Esophagus muscularis mucosa (tissue), 4 donors: ENCODE data around the gene POSTN. TPM values are rescaled to one million over a fixed set of nuclear protein-coding genes. Genes with fewer than 3 reads are reported as not detected.
"Not testable (repeated sequence)": the region's sequence is repeated elsewhere in the genome, so short reads cannot be mapped to it uniquely, and the experiment has no call there.

Source experiments
- DNase-seq: peaks from one replicate; pipeline ENCODE4 v3.0.0-alpha.2; 2017; ENCODE audit errors: extremely low spot score
- H3K27ac ChIP-seq, 4 donors: fragments of 200-600 bp; sonication (generic); replicated peaks in 1 of 4; 1 replicate in 3 of 4; 2 replicates in 1 of 4; pipeline ENCODE4 v1.5.1; 2016 to 2019; ENCODE audit warnings: mild to moderate bottlenecking in 1 of 4
- H3K27me3 ChIP-seq, 4 donors: fragments of 200-600 bp; sonication (generic); one replicate each; pipeline versions ENCODE4 v1.5.1 to v1.6.0; 2016 to 2019
- H3K36me3 ChIP-seq, 4 donors: fragments of 200-600 bp; sonication (generic); one replicate each; pipeline ENCODE4 v1.5.1; 2016 to 2019
- H3K4me1 ChIP-seq, 4 donors: fragments of 200-600 bp; sonication (generic); one replicate each; pipeline ENCODE4 v1.5.1; 2016 to 2019
- H3K4me3 ChIP-seq, 4 donors: fragments of 200-600 bp; sonication (generic); 1 replicate in 2 of 4; 2 replicates in 2 of 4; pipeline ENCODE4 v1.5.1; 2016 to 2019; ENCODE audit warnings: mild to moderate bottlenecking in 4 of 4, moderate library complexity in 1 of 4
- H3K9me3 ChIP-seq, 4 donors: fragments of 200-600 bp; sonication (generic); 1 replicate in 3 of 4; 2 replicates in 1 of 4; pipeline ENCODE4 v1.5.1; 2016 to 2019
- CTCF ChIP-seq, 3 experiments: fragments of 200-600 bp in 2 of 3; fragments of 450-650 bp in 1 of 3; sonication (generic) in 2 of 3; IDR thresholded peaks; one replicate each; pipeline ENCODE4 v1.5.1; 2017 to 2019; ENCODE audit warnings: antibody characterized with exemption in 3 of 3, mild to moderate bottlenecking in 2 of 3, moderate library complexity in 1 of 3
- EP300 ChIP-seq: sonication (generic); formaldehyde crosslinking; IDR thresholded peaks from one replicate; pipeline ENCODE4 v1.6.1; 2017; ENCODE audit warnings: antibody characterized with exemption
- POLR2A ChIP-seq: fragments of 450-650 bp; IDR thresholded peaks from one replicate; pipeline ENCODE4 v1.6.1; 2017; ENCODE audit warnings: antibody characterized with exemption, moderate library complexity, mild to moderate bottlenecking, low read depth
- POLR2AphosphoS5 ChIP-seq, 2 donors: sonication (generic); formaldehyde crosslinking; IDR thresholded peaks; one replicate each; pipeline ENCODE4 v1.6.1; 2017; ENCODE audit warnings: antibody characterized with exemption in 2 of 2
- WGBS: methylation state at CpG from one replicate; pipeline ENCODE4 v1.1.5; 2018; 5-methylcytosine and 5-hydroxymethylcytosine counted together
- intact Hi-C: fragments of 100-400 bp; cut with DNase I; formaldehyde crosslinking; loops from one replicate; pipeline ENCODE4 v1.15.1; 2023
- total RNA-seq, 4 donors: library from RNA; depleted of rRNA; stranded (reverse); fragments of >200 nt; gene quantifications; one replicate each; pipeline versions ENCODE4 v1.1.0 to v1.2.1, GENCODE V29; 2016

The POSTN gene
- total RNA-seq, 4 donors from 2014 or later = 21.6 to 81.7 (median 50.2) TPM

- Histone ChIP-seq H3K36me3 (no peaks in the 10 kb centered on the region), H3K9me3 (no peaks in the 10 kb centered on the region), H3K27ac (no peak overlapping the region), H3K27me3 (no peaks in the 10 kb centered on the region), H3K4me3 (no peak overlapping the region), H3K4me1 (no peaks in the 10 kb centered on the region)
- intact Hi-C loops = no loop called here
- TF ChIP-seq CTCF (IDR thresholded peaks at IDR 0.05) (no peak), POLR2A (no peak), EP300 (no peak), POLR2AphosphoS5 (IDR thresholded peaks at IDR 0.05) (no peak)
- no peak for DNase-seq
- whole genome bisulfite sequencing = 59% methylated on average over 1 of the region's 1 CpG
Observed at GRCh38 chr13:37585541-37585940, 13.0 kb downstream of the POSTN start.

GRCh38 chr13:37576601-37577000 lies 22.0 kb downstream of the POSTN start:
- no peaks in the 10 kb centered on the region for H3K4me1 ChIP-seq
- no peak for DNase-seq
- H3K36me3 ChIP-seq = no peaks in the 10 kb centered on the region
- no peaks in the 10 kb centered on the region for H3K27me3 ChIP-seq
- no peak for TF ChIP-seq EP300
- no peak for TF ChIP-seq CTCF (IDR thresholded peaks at IDR 0.05)
- no peak for TF ChIP-seq POLR2A
- TF ChIP-seq POLR2AphosphoS5 (IDR thresholded peaks at IDR 0.05) = no peak
- intact Hi-C loops = no loop called here
- no peak overlapping the region for H3K4me3 ChIP-seq
- no peak overlapping the region for H3K27ac ChIP-seq
- no peaks in the 10 kb centered on the region for H3K9me3 ChIP-seq

- DNase-seq = no peak
- H3K27ac ChIP-seq = no peak overlapping the region
- 79% methylated on average over 1 of the region's 1 CpG for WGBS
- H3K36me3 ChIP-seq = no peaks in the 10 kb centered on the region
- intact Hi-C loops = no loop called here
- H3K27me3 ChIP-seq = no peaks in the 10 kb centered on the region
- TF ChIP-seq POLR2AphosphoS5 (IDR thresholded peaks at IDR 0.05) (no peak), CTCF (IDR thresholded peaks at IDR 0.05) (no peak), POLR2A (no peak), EP300 (no peak)
- H3K9me3 ChIP-seq = no peaks in the 10 kb centered on the region
- H3K4me1 ChIP-seq = no peaks in the 10 kb centered on the region
- no peak overlapping the region for H3K4me3 ChIP-seq
Observed at GRCh38 chr13:37565425-37565824, 33.1 kb downstream of the POSTN start.

GRCh38 chr13:37561031-37561430 lies 37.5 kb downstream of the POSTN start:
- Histone ChIP-seq H3K4me3 (no peak overlapping the region), H3K27me3 (no peaks in the 10 kb centered on the region), H3K4me1 (no peaks in the 10 kb centered on the region), H3K9me3 (peaks cover 0 to 4% (median 0%) of the 10 kb centered on the region in 4 donors), H3K27ac (no peak overlapping the region), H3K36me3 (no peaks in the 10 kb centered on the region)
- WGBS = 91% methylated on average over 2 of the region's 2 CpGs
- DNase-seq = no peak
- intact Hi-C loops = no loop called here
- TF ChIP-seq POLR2A = no peak
- no peak for TF ChIP-seq POLR2AphosphoS5 (IDR thresholded peaks at IDR 0.05)
- no peak for TF ChIP-seq CTCF (IDR thresholded peaks at IDR 0.05)
- no peak for TF ChIP-seq EP300

- peaks cover 0 to 4% (median 0%) of the 10 kb centered on the region in 4 donors for H3K9me3 ChIP-seq
- no peak overlapping the region for H3K4me3 ChIP-seq
- 93% methylated on average over 3 of the region's 3 CpGs for whole genome bisulfite sequencing
- no peak overlapping the region for H3K27ac ChIP-seq
- intact Hi-C loops = no loop called here
- no peaks in the 10 kb centered on the region for H3K36me3 ChIP-seq
- H3K27me3 ChIP-seq = no peaks in the 10 kb centered on the region
- no peak for TF ChIP-seq POLR2A
- no peak for TF ChIP-seq EP300
- TF ChIP-seq CTCF (IDR thresholded peaks at IDR 0.05) = no peak
- TF ChIP-seq POLR2AphosphoS5 (IDR thresholded peaks at IDR 0.05) = no peak
- H3K4me1 ChIP-seq = no peaks in the 10 kb centered on the region
- no peak for DNase-seq
Observed at GRCh38 chr13:37560526-37560925, 38.0 kb downstream of the POSTN start.

- intact Hi-C loops, H3K4me3 ChIP-seq, H3K27me3 ChIP-seq, H3K27ac ChIP-seq, H3K9me3 ChIP-seq, DNase-seq, H3K36me3 ChIP-seq, H3K4me1 ChIP-seq: not testable (repeated sequence)
- WGBS = 92% methylated on average over 5 of the region's 5 CpGs
Observed at GRCh38 chr13:37558766-37559165, 39.8 kb downstream of the POSTN start.
